ENCODE data around the gene LDLRAD3.

LDLRAD3 gene

GRCh38 chr11:35963911-35964310 is 20.0 kb downstream of the LDLRAD3 start:
- DNase-seq: no peak

GRCh38 chr11:35964841-35965240 is 21.0 kb downstream of the LDLRAD3 start:
- no peak for DNase-seq

- DNase-seq: no peak
Observed at GRCh38 chr11:35967042-35967441, 23.2 kb downstream of the LDLRAD3 start.

GRCh38 chr11:35968386-35969088 is 24.7 kb downstream of the LDLRAD3 start:
- no peak for DNase-seq

GRCh38 chr11:35969089-35970042 is 25.5 kb downstream of the LDLRAD3 start:
- DNase-seq: no peak

GRCh38 chr11:35970445-35970844 is 26.6 kb downstream of the LDLRAD3 start:
- no peak for DNase-seq

- DNase-seq: no peak
Observed at GRCh38 chr11:35971841-35972422, 28.1 kb downstream of the LDLRAD3 start.

GRCh38 chr11:35974882-35975589 is 31.2 kb downstream of the LDLRAD3 start:
- DNase-seq: no peak

- no peak for DNase-seq
Observed at GRCh38 chr11:35976434-35976833, 32.6 kb downstream of the LDLRAD3 start.

- DNase-seq: no peak
Observed at GRCh38 chr11:35978183-35978582, 34.3 kb downstream of the LDLRAD3 start.

GRCh38 chr11:35978891-35979290 is 35.0 kb downstream of the LDLRAD3 start:
- DNase-seq: no peak

GRCh38 chr11:35980686-35981390 is 37.0 kb downstream of the LDLRAD3 start:
- no peak for DNase-seq

GRCh38 chr11:35981581-35981980 is 37.7 kb downstream of the LDLRAD3 start:
- DNase-seq: no peak

GRCh38 chr11:35982061-35982460 is 38.2 kb downstream of the LDLRAD3 start:
- no peak for DNase-seq

- no peak for DNase-seq
Observed at GRCh38 chr11:35983981-35984380, 40.1 kb downstream of the LDLRAD3 start.

- no peak for DNase-seq
Observed at GRCh38 chr11:35986947-35987346, 43.1 kb downstream of the LDLRAD3 start.

GRCh38 chr11:35990170-35990569 is 46.3 kb downstream of the LDLRAD3 start:
- no peak for DNase-seq

GRCh38 chr11:35990816-35991215 is 47.0 kb downstream of the LDLRAD3 start:
- no peak for DNase-seq

GRCh38 chr11:35992548-35992947 is 48.7 kb downstream of the LDLRAD3 start:
- DNase-seq: no peak

GRCh38 chr11:35994421-35994820 is 50.6 kb downstream of the LDLRAD3 start:
- no peak for DNase-seq

GRCh38 chr11:35995681-35996271 is 51.9 kb downstream of the LDLRAD3 start:
- DNase-seq: no peak

Measured in activated CD4-positive, alpha-beta T cell treated with anti-CD3 and anti-CD28 coated beads for 48 hours (primary cell).